ENCODE measurements around the gene C10orf71.

Gene C10orf71

GRCh38 chr10:49366460-49366859, 67.5 kb downstream of the C10orf71 start:
- CTCF ChIA-PET: no interaction called here
- POLR2A ChIA-PET: no interaction called here
- TF ChIP-seq ZNF830 (tag by site-specific recombination; IDR thresholded peaks at IDR 0.05; ENCODE audit: low read depth) (no peak), ZNF223 (tag by site-specific recombination; IDR thresholded peaks at IDR 0.05) (no peak), ZBTB17 (tag by site-specific recombination; IDR thresholded peaks at IDR 0.05) (no peak), MZF1 (tag by site-specific recombination; IDR thresholded peaks at IDR 0.05; ENCODE audit: borderline replicate concordance) (no peak), ZNF510 (tag by site-specific recombination; IDR thresholded peaks at IDR 0.05; ENCODE audit: insufficient replicate concordance) (no peak), ZNF112 (tag by site-specific recombination; IDR thresholded peaks at IDR 0.05) (no peak), ZNF473 (tag by site-specific recombination; IDR thresholded peaks at IDR 0.05) (no peak), ZNF692 (tag by site-specific recombination; IDR thresholded peaks at IDR 0.05) (no peak), ZNF580 (tag by site-specific recombination; IDR thresholded peaks at IDR 0.05) (no peak), ZNF16 (tag by site-specific recombination; IDR thresholded peaks at IDR 0.05; ENCODE audit: low read depth) (no peak), ZBTB26 (tag by site-specific recombination; optimal IDR thresholded peaks at IDR 0.05) (no peak), ZNF138 (tag by site-specific recombination; IDR thresholded peaks at IDR 0.05; ENCODE audit: borderline replicate concordance) (no peak), PBX3 (CRISPR knock-in tag; IDR thresholded peaks at IDR 0.05) (no peak)

GRCh38 chr10:49367600-49367999, 68.6 kb downstream of the C10orf71 start:
- Histone ChIP-seq H3K36me3 (ENCODE audit: control insufficient read depth in 2 of 2, insufficient read depth in 1 of 2, low read length in 2 of 2) (no peaks in the 10 kb centered on the region), H3K4me1 (ENCODE audit: control insufficient read depth, insufficient read depth, low read length) (no peaks in the 10 kb centered on the region), H3K4me3 (ENCODE audit: low read depth, low read length) (no peak overlapping the region), H3K27ac (ENCODE audit: extremely low read depth, low read depth, low read length) (no peak overlapping the region), H3K9me3 (ENCODE audit: control insufficient read depth, insufficient read depth, low read depth, low read length) (no peaks in the 10 kb centered on the region)
- CTCF ChIA-PET: interaction anchor here (0.5 to 1.1 kb wide), 2 partner anchors 24 to 40 kb away, joined by 4 read pairs; no protein-coding TSS in a partner anchor
- TF ChIP-seq TSHZ1 (tag by site-specific recombination; IDR thresholded peaks at IDR 0.05; ENCODE audit: borderline replicate concordance): no peak
- TF ChIP-seq ZBTB8A (tag by site-specific recombination; IDR thresholded peaks at IDR 0.05): no peak
- peak; percentile 93 for TF ChIP-seq REST (tag by site-specific recombination; IDR thresholded peaks at IDR 0.05)
- no peak for TF ChIP-seq ZNF473 (tag by site-specific recombination; IDR thresholded peaks at IDR 0.05)
- no peak for TF ChIP-seq ZNF138 (tag by site-specific recombination; IDR thresholded peaks at IDR 0.05; ENCODE audit: borderline replicate concordance)
- no peak for TF ChIP-seq ZSCAN16 (tag by site-specific recombination; IDR thresholded peaks at IDR 0.05)
- no peak for TF ChIP-seq ZNF692 (tag by site-specific recombination; IDR thresholded peaks at IDR 0.05)
- POLR2A ChIA-PET: no interaction called here

More at GRCh38 chr10:49366460-49366859, 67.5 kb downstream of the C10orf71 start:
- no peaks in the 10 kb centered on the region for H3K36me3 ChIP-seq (ENCODE audit: control insufficient read depth in 2 of 2, insufficient read depth in 1 of 2, low read length in 2 of 2)
- no peaks in the 10 kb centered on the region for H3K4me1 ChIP-seq (ENCODE audit: control insufficient read depth, insufficient read depth, low read length)
- no peak overlapping the region for H3K27ac ChIP-seq (ENCODE audit: extremely low read depth, low read depth, low read length)
- H3K4me3 ChIP-seq (ENCODE audit: low read depth, low read length): no peak overlapping the region
- H3K9me3 ChIP-seq (ENCODE audit: control insufficient read depth, insufficient read depth, low read depth, low read length): no peaks in the 10 kb centered on the region
